Mesenteric fat pad (tissue), 1 donor: Measurements from ENCODE around the gene CRIM1. TPM values are rescaled to one million over a fixed set of nuclear protein-coding genes. Genes with fewer than 3 reads are reported as not detected.

Experiments
- DNase-seq: peaks from one replicate; pipeline ENCODE4 v3.0.0-alpha.2; 2020; ENCODE audit warnings: low spot score
- total RNA-seq: library from RNA; stranded (reverse); fragmentation: NEBNext Ultra II Directional; extraction: Animal tissue kit (Norgen Biotek cat#: 25700); gene quantifications from one replicate; pipeline ENCODE4 v1.2.1, GENCODE V29; 2021
- donor health status: DM: yes; HTN: yes; CAD: no.

The CRIM1 gene
- total RNA-seq, 1 donor from 2014 or later, result 230 TPM

- DNase-seq, result no peak
Measured at GRCh38 chr2:36480636-36481035, 125.1 kb downstream of the CRIM1 start.

- no peak for DNase-seq
Measured at GRCh38 chr2:36481709-36482108, 126.1 kb downstream of the CRIM1 start.

- no peak for DNase-seq
Measured at GRCh38 chr2:36482576-36483214, 127.1 kb downstream of the CRIM1 start.

GRCh38 chr2:36483290-36483689, 127.7 kb downstream of the CRIM1 start:
- DNase-seq, result no peak

GRCh38 chr2:36484454-36484853, 128.9 kb downstream of the CRIM1 start:
- DNase-seq, result no peak

- no peak for DNase-seq
Measured at GRCh38 chr2:36485521-36485920, 129.9 kb downstream of the CRIM1 start.

- no peak for DNase-seq
Measured at GRCh38 chr2:36486521-36487044, 131.0 kb downstream of the CRIM1 start.

- no peak for DNase-seq
Measured at GRCh38 chr2:36487947-36488346, 132.4 kb downstream of the CRIM1 start.

- no peak for DNase-seq
Measured at GRCh38 chr2:36489281-36489680, 133.7 kb downstream of the CRIM1 start.

- no peak for DNase-seq
Measured at GRCh38 chr2:36490749-36491148, 135.2 kb downstream of the CRIM1 start.

GRCh38 chr2:36492216-36492945, 136.8 kb downstream of the CRIM1 start:
- no peak for DNase-seq

GRCh38 chr2:36493306-36493705, 137.7 kb downstream of the CRIM1 start:
- DNase-seq, result no peak

- DNase-seq, result no peak
Measured at GRCh38 chr2:36497570-36498163, 142.1 kb downstream of the CRIM1 start.

GRCh38 chr2:36499128-36499820, 143.7 kb downstream of the CRIM1 start:
- DNase-seq, result no peak

GRCh38 chr2:36500072-36500471, 144.5 kb downstream of the CRIM1 start:
- no peak for DNase-seq

- no peak for DNase-seq
Measured at GRCh38 chr2:36502081-36502480, 146.5 kb downstream of the CRIM1 start.

GRCh38 chr2:36507408-36507812, 151.8 kb downstream of the CRIM1 start:
- DNase-seq, result no peak

- DNase-seq, result no peak
Measured at GRCh38 chr2:36509075-36509474, 153.5 kb downstream of the CRIM1 start.

GRCh38 chr2:36511858-36512603, 156.5 kb downstream of the CRIM1 start:
- no peak for DNase-seq

GRCh38 chr2:36512705-36513104, 157.1 kb downstream of the CRIM1 start:
- DNase-seq, result no peak

- DNase-seq, result no peak
Measured at GRCh38 chr2:36513661-36514060, 158.1 kb downstream of the CRIM1 start.
